SK-N-SH (cell line): ENCODE data around the gene ACAP3. TPM values are rescaled to one million over a fixed set of nuclear protein-coding genes. Genes with fewer than 3 reads are reported as not detected.

Experiments
- CHD2 ChIP-seq: fragments of 150-350 bp; IDR thresholded peaks from 2 replicates; pipeline ENCODE4 v1.6.1; 2018; ENCODE audit warnings: low read length; ENCODE audit not compliant: partially characterized antibody
- EP300 ChIP-seq, 2 experiments: IDR thresholded peaks; 2 replicates each; pipeline versions ENCODE4 v1.4.0 to v1.6.1; 2012; ENCODE audit warnings: borderline replicate concordance in 1 of 2, low read depth in 1 of 2, low read length in 1 of 2
- IRF3 ChIP-seq: fragments of 150-350 bp; IDR thresholded peaks from 2 replicates; pipeline ENCODE4 v1.6.1; 2016; ENCODE audit warnings: mild to moderate bottlenecking, low read depth, low read length
- MXI1 ChIP-seq: IDR thresholded peaks from 2 replicates; pipeline ENCODE4 v1.6.1; 2012; ENCODE audit warnings: mild to moderate bottlenecking, low read depth, low read length, improper control_type of control experiment
- RAD21 ChIP-seq: IDR thresholded peaks from 2 replicates; pipeline ENCODE4 v1.6.1; 2012; ENCODE audit warnings: mild to moderate bottlenecking, low read length
- RXRA ChIP-seq: IDR thresholded peaks from 2 replicates; pipeline ENCODE4 v1.4.0; 2012; ENCODE audit warnings: low read depth, mild to moderate bottlenecking, borderline replicate concordance
- SMC3 ChIP-seq: IDR thresholded peaks from 2 replicates; pipeline ENCODE4 v1.6.1; 2012; ENCODE audit warnings: low read depth, low read length, improper control_type of control experiment
- USF1 ChIP-seq: IDR thresholded peaks from 2 replicates; pipeline ENCODE4 v1.4.0; 2012; ENCODE audit warnings: low read depth, borderline replicate concordance
- USF2 ChIP-seq: fragments of 150-350 bp; IDR thresholded peaks from 2 replicates; pipeline ENCODE4 v1.6.1; 2017; ENCODE audit warnings: antibody characterized with exemption, low read length, low read depth, borderline replicate concordance
- polyA plus RNA-seq, 3 experiments: library from polyadenylated mRNA; depleted of rRNA; stranded (reverse); fragments of >200 nt; gene quantifications; 2 replicates each; pipeline ENCODE4 v1.2.3, GENCODE V29; 2012
- TF ChIP-seq, protein P1 (sequence below): IDR thresholded peaks from 2 replicates; pipeline ENCODE4 v1.6.1; 2012; ENCODE audit warnings: mild to moderate bottlenecking, low read depth, low read length, moderate library complexity

ACAP3 gene
- polyA plus RNA-seq, 1 of the 3 experiments (the other 2 are of a cell fraction) = 51.7 TPM

GRCh38 chr1:1330366-1331067, 22.8 kb upstream of the ACAP3 start (continued):
- TF ChIP-seq, protein P1, sequence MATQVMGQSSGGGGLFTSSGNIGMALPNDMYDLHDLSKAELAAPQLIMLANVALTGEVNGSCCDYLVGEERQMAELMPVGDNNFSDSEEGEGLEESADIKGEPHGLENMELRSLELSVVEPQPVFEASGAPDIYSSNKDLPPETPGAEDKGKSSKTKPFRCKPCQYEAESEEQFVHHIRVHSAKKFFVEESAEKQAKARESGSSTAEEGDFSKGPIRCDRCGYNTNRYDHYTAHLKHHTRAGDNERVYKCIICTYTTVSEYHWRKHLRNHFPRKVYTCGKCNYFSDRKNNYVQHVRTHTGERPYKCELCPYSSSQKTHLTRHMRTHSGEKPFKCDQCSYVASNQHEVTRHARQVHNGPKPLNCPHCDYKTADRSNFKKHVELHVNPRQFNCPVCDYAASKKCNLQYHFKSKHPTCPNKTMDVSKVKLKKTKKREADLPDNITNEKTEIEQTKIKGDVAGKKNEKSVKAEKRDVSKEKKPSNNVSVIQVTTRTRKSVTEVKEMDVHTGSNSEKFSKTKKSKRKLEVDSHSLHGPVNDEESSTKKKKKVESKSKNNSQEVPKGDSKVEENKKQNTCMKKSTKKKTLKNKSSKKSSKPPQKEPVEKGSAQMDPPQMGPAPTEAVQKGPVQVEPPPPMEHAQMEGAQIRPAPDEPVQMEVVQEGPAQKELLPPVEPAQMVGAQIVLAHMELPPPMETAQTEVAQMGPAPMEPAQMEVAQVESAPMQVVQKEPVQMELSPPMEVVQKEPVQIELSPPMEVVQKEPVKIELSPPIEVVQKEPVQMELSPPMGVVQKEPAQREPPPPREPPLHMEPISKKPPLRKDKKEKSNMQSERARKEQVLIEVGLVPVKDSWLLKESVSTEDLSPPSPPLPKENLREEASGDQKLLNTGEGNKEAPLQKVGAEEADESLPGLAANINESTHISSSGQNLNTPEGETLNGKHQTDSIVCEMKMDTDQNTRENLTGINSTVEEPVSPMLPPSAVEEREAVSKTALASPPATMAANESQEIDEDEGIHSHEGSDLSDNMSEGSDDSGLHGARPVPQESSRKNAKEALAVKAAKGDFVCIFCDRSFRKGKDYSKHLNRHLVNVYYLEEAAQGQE = no peak
- TF ChIP-seq IRF3 = no peak
- no peak for TF ChIP-seq EP300 (IDR thresholded peaks at IDR 0.05; ENCODE audit: borderline replicate concordance in 1 of 2, low read depth in 1 of 2, low read length in 1 of 2)
- no peak for TF ChIP-seq RAD21
- no peak for TF ChIP-seq CHD2
- TF ChIP-seq RXRA = no peak
- no peak for TF ChIP-seq SMC3
- TF ChIP-seq USF1 = no peak
- TF ChIP-seq USF2 = no peak
- no peak for TF ChIP-seq MXI1
